CD4-positive, alpha-beta T cell treated with Interleukin-6 for 4 hours (primary cell): Measurements from ENCODE around the gene PKD2L1.
"Not testable (repeated sequence)": the region's sequence is repeated elsewhere in the genome, so short reads cannot be mapped to it uniquely, and the experiment has no call there.

Experiments
- DNase-seq: peaks from one replicate; pipeline ENCODE4 v3.0.0-alpha.2; 2020; ENCODE audit warnings: mixed read lengths

Gene PKD2L1

GRCh38 chr10:100330079-100330478 lies at the start of gene PKD2L1:
PKD2L1 (minus strand) TSS chr10:100330228; CDS start chr10:100330103, 125 bp downstream.
- DNase-seq: no peak

GRCh38 chr10:100377830-100378229 lies 47.8 kb upstream of the PKD2L1 start:
- no peak for DNase-seq

- not testable (repeated sequence) for DNase-seq
Observed at GRCh38 chr10:100376656-100377055, 46.6 kb upstream of the PKD2L1 start.

GRCh38 chr10:100374677-100375353 lies 44.8 kb upstream of the PKD2L1 start:
- not testable (repeated sequence) for DNase-seq

GRCh38 chr10:100374200-100374655 lies 44.2 kb upstream of the PKD2L1 start:
- no peak for DNase-seq

- DNase-seq: peak; percentile 81
Observed at GRCh38 chr10:100373298-100374199, 43.5 kb upstream of the PKD2L1 start.

GRCh38 chr10:100372415-100373297 lies 42.6 kb upstream of the PKD2L1 start:
- no peak for DNase-seq

GRCh38 chr10:100371482-100372027 lies 41.5 kb upstream of the PKD2L1 start:
- no peak for DNase-seq

- DNase-seq: peak; percentile 59
Observed at GRCh38 chr10:100370714-100371481, 40.9 kb upstream of the PKD2L1 start.

GRCh38 chr10:100368721-100369120 lies 38.7 kb upstream of the PKD2L1 start:
- DNase-seq: no peak

GRCh38 chr10:100364735-100365391 lies 34.8 kb upstream of the PKD2L1 start:
- DNase-seq: no peak

- no peak for DNase-seq
Observed at GRCh38 chr10:100364175-100364574, 34.1 kb upstream of the PKD2L1 start.

- no peak for DNase-seq
Observed at GRCh38 chr10:100362570-100363496, 32.8 kb upstream of the PKD2L1 start.

- DNase-seq: no peak
Observed at GRCh38 chr10:100360234-100360633, 30.2 kb upstream of the PKD2L1 start.

GRCh38 chr10:100359529-100360150 lies 29.6 kb upstream of the PKD2L1 start:
- DNase-seq: no peak

GRCh38 chr10:100359030-100359432 lies 29.0 kb upstream of the PKD2L1 start:
- no peak for DNase-seq

GRCh38 chr10:100357059-100357858 lies 27.2 kb upstream of the PKD2L1 start:
- DNase-seq: no peak
